NCI-H524 (cell line): ENCODE results near the gene ADAMTS18.
"Not testable (repeated sequence)": the region's sequence is repeated elsewhere in the genome, so short reads cannot be mapped to it uniquely, and the experiment has no call there.

ENCODE experiments used
- DNase-seq, 2 experiments: peaks; one replicate each; lab custom pipeline; 2025; lab: John Stamatoyannopoulos, UW

The ADAMTS18 gene

GRCh38 chr16:77279316-77279715 lies 155.5 kb downstream of the ADAMTS18 start:
- not testable (repeated sequence) for DNase-seq

- no peak for DNase-seq
Observed at GRCh38 chr16:77277571-77277970, 157.3 kb downstream of the ADAMTS18 start.

- DNase-seq = peak in 1 of 2 experiments; percentile 34
Observed at GRCh38 chr16:77277141-77277540, 157.7 kb downstream of the ADAMTS18 start.

GRCh38 chr16:77276661-77277060 lies 158.2 kb downstream of the ADAMTS18 start:
- peak; percentile 79 to 82 for DNase-seq

GRCh38 chr16:77275303-77275702 lies 159.5 kb downstream of the ADAMTS18 start:
- not testable (repeated sequence) for DNase-seq

GRCh38 chr16:77273815-77274214 lies 161.0 kb downstream of the ADAMTS18 start:
- DNase-seq = peak in 1 of 2 experiments; percentile 7

GRCh38 chr16:77271532-77272426 lies 163.1 kb downstream of the ADAMTS18 start:
- peak in 1 of 2 experiments; percentile 24 for DNase-seq

- not testable (repeated sequence) for DNase-seq
Observed at GRCh38 chr16:77266185-77266584, 168.6 kb downstream of the ADAMTS18 start.

- DNase-seq = no peak
Observed at GRCh38 chr16:77262971-77263370, 171.9 kb downstream of the ADAMTS18 start.

GRCh38 chr16:77250400-77250799 lies 184.4 kb downstream of the ADAMTS18 start:
- DNase-seq = no peak

- DNase-seq = no peak
Observed at GRCh38 chr16:77246150-77246549, 188.7 kb downstream of the ADAMTS18 start.

GRCh38 chr16:77242471-77242870 lies 192.4 kb downstream of the ADAMTS18 start:
- not testable (repeated sequence) for DNase-seq

GRCh38 chr16:77238593-77238992 lies 196.2 kb downstream of the ADAMTS18 start:
- DNase-seq = no peak

GRCh38 chr16:77236063-77236511 lies 198.7 kb downstream of the ADAMTS18 start:
- peak; percentile 82 to 90 for DNase-seq

GRCh38 chr16:77234611-77235010 lies 200.2 kb downstream of the ADAMTS18 start:
- peak; percentile 90 to 95 for DNase-seq

- peak in 1 of 2 experiments; percentile 53 for DNase-seq
Observed at GRCh38 chr16:77233799-77234519, 200.9 kb downstream of the ADAMTS18 start.
